NB4 (cell line): ENCODE results near the gene COL23A1.

Experiments used
- POLR2A ChIP-seq: IDR thresholded peaks from 2 replicates; pipeline ENCODE4 v1.6.1; 2011; ENCODE audit warnings: mild to moderate bottlenecking; ENCODE audit not compliant: insufficient read length; ENCODE audit errors: extremely low read depth
- TF ChIP-seq, protein P1 (sequence below): IDR thresholded peaks from one replicate; pipeline ENCODE4 v1.5.1; 2012; ENCODE audit warnings: low read depth, low read length

DNA sequence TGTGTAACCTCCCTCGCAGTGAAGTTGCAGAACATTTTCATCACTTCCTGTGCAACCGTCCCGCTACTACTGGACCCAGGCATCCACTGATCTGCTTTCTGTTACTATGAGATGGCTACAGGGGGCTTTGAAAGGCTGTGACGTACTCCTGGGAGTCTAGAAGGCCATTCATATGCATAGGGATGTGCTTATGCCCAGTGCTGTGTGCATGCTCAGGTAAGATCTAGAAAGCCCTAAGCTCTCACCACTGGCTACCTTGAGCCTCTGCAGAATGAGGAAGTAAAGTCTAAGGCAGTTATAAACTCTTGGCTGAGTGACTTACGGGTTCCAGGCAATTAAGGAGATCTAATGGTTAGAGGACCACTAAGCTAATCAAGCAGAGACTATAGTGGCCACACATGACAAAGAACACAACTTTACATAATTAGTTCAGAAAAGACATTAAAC lies 374.1 kb downstream of the COL23A1 start:
- TF ChIP-seq, protein P1, sequence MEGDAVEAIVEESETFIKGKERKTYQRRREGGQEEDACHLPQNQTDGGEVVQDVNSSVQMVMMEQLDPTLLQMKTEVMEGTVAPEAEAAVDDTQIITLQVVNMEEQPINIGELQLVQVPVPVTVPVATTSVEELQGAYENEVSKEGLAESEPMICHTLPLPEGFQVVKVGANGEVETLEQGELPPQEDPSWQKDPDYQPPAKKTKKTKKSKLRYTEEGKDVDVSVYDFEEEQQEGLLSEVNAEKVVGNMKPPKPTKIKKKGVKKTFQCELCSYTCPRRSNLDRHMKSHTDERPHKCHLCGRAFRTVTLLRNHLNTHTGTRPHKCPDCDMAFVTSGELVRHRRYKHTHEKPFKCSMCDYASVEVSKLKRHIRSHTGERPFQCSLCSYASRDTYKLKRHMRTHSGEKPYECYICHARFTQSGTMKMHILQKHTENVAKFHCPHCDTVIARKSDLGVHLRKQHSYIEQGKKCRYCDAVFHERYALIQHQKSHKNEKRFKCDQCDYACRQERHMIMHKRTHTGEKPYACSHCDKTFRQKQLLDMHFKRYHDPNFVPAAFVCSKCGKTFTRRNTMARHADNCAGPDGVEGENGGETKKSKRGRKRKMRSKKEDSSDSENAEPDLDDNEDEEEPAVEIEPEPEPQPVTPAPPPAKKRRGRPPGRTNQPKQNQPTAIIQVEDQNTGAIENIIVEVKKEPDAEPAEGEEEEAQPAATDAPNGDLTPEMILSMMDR: no peak
- no peak for TF ChIP-seq POLR2A
